Measurements from ENCODE around the gene EYA2. TPM values are rescaled to one million over a fixed set of nuclear protein-coding genes. Genes with fewer than 3 reads are reported as not detected.

The EYA2 gene
- total RNA-seq, 2 donors from 2014 or later, result 30.0 to 31.0 TPM

DNA sequence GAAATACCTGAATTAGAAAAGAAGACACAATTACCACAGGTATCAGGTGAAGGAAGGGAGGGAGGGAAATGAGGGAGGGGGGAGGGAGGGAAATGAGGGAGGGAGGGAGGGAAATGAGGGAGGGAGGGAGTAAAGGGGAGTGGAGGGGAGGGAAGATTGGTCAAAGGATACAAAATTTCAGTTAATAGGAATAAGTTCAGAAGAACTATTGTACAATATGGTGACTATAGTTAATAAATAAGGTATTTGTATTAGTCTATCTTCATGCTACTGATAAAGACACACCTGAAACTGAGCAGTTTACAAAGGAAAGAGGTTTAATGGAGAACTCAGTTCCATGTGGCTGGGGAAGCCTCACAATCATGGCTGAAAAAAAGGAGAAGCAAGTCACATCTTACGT is 185.7 kb downstream of the EYA2 start:
- no peaks in the 10 kb centered on the region for H3K4me1 ChIP-seq (replicated peaks)
- H3K36me3 ChIP-seq, result no peaks in the 10 kb centered on the region
- 90% methylated on average over 1 of the region's 1 CpG for WGBS
- H3K27me3 ChIP-seq (replicated peaks; ENCODE audit: insufficient read depth), result no peaks in the 10 kb centered on the region
- H3K4me3 ChIP-seq, result no peak overlapping the region
- no peak for DNase-seq (ENCODE audit: low spot score)
- intact Hi-C loops (cut with DNase I), result no loop called here
- H3K9me3 ChIP-seq, result no peaks in the 10 kb centered on the region
- no peak overlapping the region for H3K27ac ChIP-seq
- TF ChIP-seq POLR2AphosphoS5 (IDR thresholded peaks at IDR 0.05) (no peak), POLR2A (IDR thresholded peaks at IDR 0.05) (no peak)
- TF ChIP-seq, protein P1, sequence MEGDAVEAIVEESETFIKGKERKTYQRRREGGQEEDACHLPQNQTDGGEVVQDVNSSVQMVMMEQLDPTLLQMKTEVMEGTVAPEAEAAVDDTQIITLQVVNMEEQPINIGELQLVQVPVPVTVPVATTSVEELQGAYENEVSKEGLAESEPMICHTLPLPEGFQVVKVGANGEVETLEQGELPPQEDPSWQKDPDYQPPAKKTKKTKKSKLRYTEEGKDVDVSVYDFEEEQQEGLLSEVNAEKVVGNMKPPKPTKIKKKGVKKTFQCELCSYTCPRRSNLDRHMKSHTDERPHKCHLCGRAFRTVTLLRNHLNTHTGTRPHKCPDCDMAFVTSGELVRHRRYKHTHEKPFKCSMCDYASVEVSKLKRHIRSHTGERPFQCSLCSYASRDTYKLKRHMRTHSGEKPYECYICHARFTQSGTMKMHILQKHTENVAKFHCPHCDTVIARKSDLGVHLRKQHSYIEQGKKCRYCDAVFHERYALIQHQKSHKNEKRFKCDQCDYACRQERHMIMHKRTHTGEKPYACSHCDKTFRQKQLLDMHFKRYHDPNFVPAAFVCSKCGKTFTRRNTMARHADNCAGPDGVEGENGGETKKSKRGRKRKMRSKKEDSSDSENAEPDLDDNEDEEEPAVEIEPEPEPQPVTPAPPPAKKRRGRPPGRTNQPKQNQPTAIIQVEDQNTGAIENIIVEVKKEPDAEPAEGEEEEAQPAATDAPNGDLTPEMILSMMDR (IDR thresholded peaks at IDR 0.05), result no peak

DNA sequence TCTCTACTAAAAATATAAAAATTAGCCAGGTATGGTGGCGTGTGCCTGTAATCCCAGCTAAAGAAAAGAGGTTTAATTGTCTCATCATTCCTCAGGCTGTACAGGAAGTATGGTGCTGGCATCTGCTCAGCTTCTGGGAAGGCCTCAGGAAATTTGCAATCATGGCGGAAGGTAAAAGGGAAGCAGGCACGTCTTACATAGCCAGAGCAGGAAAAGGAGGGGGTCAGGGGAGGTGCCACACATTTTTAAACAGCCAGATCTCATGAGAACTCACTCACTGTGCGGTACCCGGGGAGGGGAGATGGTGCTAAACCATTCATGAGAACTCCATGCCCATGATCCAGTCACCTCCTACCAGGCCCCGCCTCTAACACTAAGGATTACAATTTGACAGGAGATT is 191.7 kb downstream of the EYA2 start:
- WGBS, result 77% methylated on average over 6 of the region's 6 CpGs
- H3K4me1 ChIP-seq (replicated peaks), result no peaks in the 10 kb centered on the region
- DNase-seq (ENCODE audit: low spot score), result no peak
- no peak for TF ChIP-seq POLR2AphosphoS5 (IDR thresholded peaks at IDR 0.05)
- TF ChIP-seq, protein P1 (IDR thresholded peaks at IDR 0.05), result no peak
- TF ChIP-seq POLR2A (IDR thresholded peaks at IDR 0.05), result no peak
- no peaks in the 10 kb centered on the region for H3K9me3 ChIP-seq
- H3K27ac ChIP-seq, result no peak overlapping the region
- intact Hi-C loops (cut with DNase I), result no loop called here
- H3K36me3 ChIP-seq, result no peaks in the 10 kb centered on the region
- H3K4me3 ChIP-seq, result no peak overlapping the region
- H3K27me3 ChIP-seq (replicated peaks; ENCODE audit: insufficient read depth), result no peaks in the 10 kb centered on the region

DNA sequence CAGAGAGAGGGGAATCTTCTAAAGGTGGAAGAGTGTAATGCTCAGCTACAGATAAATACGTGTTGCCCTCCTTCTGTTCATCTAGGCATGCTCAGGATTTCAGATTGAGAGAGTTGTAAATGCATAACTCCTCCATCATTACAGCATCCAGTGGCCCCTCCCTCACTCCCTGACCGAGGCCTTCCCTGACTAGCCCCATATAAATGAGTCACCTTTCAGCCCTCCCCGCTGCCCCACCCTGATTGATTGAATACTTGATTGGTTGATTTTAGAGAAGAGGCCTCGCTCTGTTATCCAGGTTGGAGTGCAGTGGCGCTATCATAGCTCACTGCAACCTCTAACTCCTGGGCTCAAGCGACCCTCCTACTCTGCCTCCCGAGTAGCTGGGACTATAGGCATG is 193.7 kb downstream of the EYA2 start:
- Histone ChIP-seq H3K9me3 (no peaks in the 10 kb centered on the region), H3K4me3 (no peak overlapping the region), H3K27ac (no peak overlapping the region), H3K4me1 (replicated peaks) (no peaks in the 10 kb centered on the region), H3K36me3 (no peaks in the 10 kb centered on the region), H3K27me3 (replicated peaks; ENCODE audit: insufficient read depth) (no peaks in the 10 kb centered on the region)
- TF ChIP-seq, protein P1 (IDR thresholded peaks at IDR 0.05), result no peak
- TF ChIP-seq POLR2AphosphoS5 (IDR thresholded peaks at IDR 0.05), result no peak
- no peak for TF ChIP-seq POLR2A (IDR thresholded peaks at IDR 0.05)
- 88% methylated on average over 7 of the region's 7 CpGs for WGBS
- DNase-seq (ENCODE audit: low spot score), result no peak
- intact Hi-C loops (cut with DNase I), result no loop called here

DNA sequence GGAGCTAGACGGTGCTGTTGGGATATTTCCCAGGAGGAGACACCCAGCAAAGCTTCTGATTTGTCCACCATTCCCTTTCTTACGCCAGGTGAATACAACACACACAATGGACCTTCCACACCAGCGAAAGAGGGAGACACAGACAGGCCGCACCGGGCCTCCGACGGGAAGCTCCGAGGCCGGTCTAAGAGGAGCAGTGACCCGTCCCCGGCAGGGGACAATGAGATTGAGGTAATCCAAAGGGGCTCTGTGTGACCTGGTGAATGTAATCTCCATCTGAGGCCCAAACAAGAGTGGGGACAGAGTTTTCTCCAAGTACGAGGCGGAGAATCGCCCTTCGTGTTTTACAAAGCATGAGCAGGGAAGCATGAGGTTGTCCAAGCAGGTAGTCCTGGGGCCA is 194.5 kb downstream of the EYA2 start:
- intact Hi-C loops (cut with DNase I), result no loop called here

DNA sequence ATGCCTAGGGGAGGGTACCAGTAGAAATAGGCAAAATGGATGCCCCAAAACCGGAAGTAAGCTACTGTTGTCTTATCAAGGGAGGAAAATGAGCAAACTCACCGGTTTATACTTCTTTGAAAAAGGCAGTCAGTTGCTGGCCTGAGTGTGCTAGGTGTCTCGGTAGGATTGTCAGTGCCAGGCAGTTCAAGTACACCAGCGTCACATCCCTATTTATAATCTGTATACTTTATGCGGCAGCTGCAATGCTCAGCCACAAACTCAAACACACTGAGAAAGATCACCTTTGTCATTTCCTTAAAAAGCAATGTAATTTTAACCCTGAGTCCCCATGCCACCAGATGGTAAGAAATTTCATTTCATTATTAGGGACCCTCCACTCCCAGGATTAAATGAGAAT is 196.2 kb downstream of the EYA2 start:
- DNase-seq (ENCODE audit: low spot score), result no peak
- TF ChIP-seq, protein P1 (IDR thresholded peaks at IDR 0.05), result no peak
- no peak for TF ChIP-seq POLR2A (IDR thresholded peaks at IDR 0.05)
- no peak for TF ChIP-seq POLR2AphosphoS5 (IDR thresholded peaks at IDR 0.05)
- no peak overlapping the region for H3K27ac ChIP-seq
- WGBS, result 98% methylated on average over 5 of the region's 5 CpGs
- H3K9me3 ChIP-seq, result no peaks in the 10 kb centered on the region
- intact Hi-C loops (cut with DNase I), result no loop called here
- H3K4me3 ChIP-seq, result no peak overlapping the region
- no peaks in the 10 kb centered on the region for H3K27me3 ChIP-seq (replicated peaks; ENCODE audit: insufficient read depth)
- no peaks in the 10 kb centered on the region for H3K4me1 ChIP-seq (replicated peaks)
- no peaks in the 10 kb centered on the region for H3K36me3 ChIP-seq

More for the DNA sequence above, 194.5 kb downstream of the EYA2 start:
- TF ChIP-seq POLR2AphosphoS5 (IDR thresholded peaks at IDR 0.05) (no peak), POLR2A (IDR thresholded peaks at IDR 0.05) (no peak)
- TF ChIP-seq, protein P1 (IDR thresholded peaks at IDR 0.05), result no peak
- 91% methylated on average over 15 of the region's 15 CpGs for WGBS
- H3K36me3 ChIP-seq, result no peaks in the 10 kb centered on the region
- H3K4me1 ChIP-seq (replicated peaks), result no peaks in the 10 kb centered on the region
- no peak for DNase-seq (ENCODE audit: low spot score)
- H3K27me3 ChIP-seq (replicated peaks; ENCODE audit: insufficient read depth), result no peaks in the 10 kb centered on the region
- H3K9me3 ChIP-seq, result no peaks in the 10 kb centered on the region
- H3K27ac ChIP-seq, result no peak overlapping the region
- H3K4me3 ChIP-seq, result no peak overlapping the region

Data from prostate gland (tissue), 2 donors.